GM12878 (cell line): ENCODE data around the gene DNAJC28. TPM values are rescaled to one million over a fixed set of nuclear protein-coding genes. Genes with fewer than 3 reads are reported as not detected.

Experiments
- BHLHE40 ChIP-seq, 2 experiments: fragments of 450-650 bp in 1 of 2; IDR thresholded peaks; 2 replicates each; pipeline ENCODE4 v1.6.1; 2011 to 2017; ENCODE audit warnings: low read depth in 2 of 2, borderline replicate concordance in 1 of 2, improper control_type of control experiment in 1 of 2, low read length in 1 of 2, mild to moderate bottlenecking in 1 of 2
- CHD4 ChIP-seq: fragments of 200-600 bp; sonication (generic); IDR thresholded peaks from 2 replicates; pipeline ENCODE4 v1.6.1; 2016; ENCODE audit warnings: mild to moderate bottlenecking
- ESRRA ChIP-seq: IDR thresholded peaks from 2 replicates; pipeline ENCODE4 v1.6.1; 2012; ENCODE audit warnings: mild to moderate bottlenecking, low read length, improper control_type of control experiment
- LARP7 ChIP-seq: fragments of 450-650 bp; IDR thresholded peaks from 2 replicates; pipeline ENCODE4 v1.6.1; 2017; ENCODE audit warnings: mild to moderate bottlenecking
- MEF2A ChIP-seq: IDR thresholded peaks from 2 replicates; pipeline ENCODE4 v1.6.1; 2011; ENCODE audit warnings: low read depth, mild to moderate bottlenecking, low read length, moderate library complexity; ENCODE audit not compliant: insufficient read depth
- MTA3 ChIP-seq: IDR thresholded peaks from 2 replicates; pipeline ENCODE4 v1.6.1; 2012; ENCODE audit warnings: low read length, inconsistent platforms, borderline replicate concordance
- NBN ChIP-seq: fragments of 450-650 bp; IDR thresholded peaks from 2 replicates; pipeline ENCODE4 v1.6.1; 2016
- NFYA ChIP-seq: IDR thresholded peaks from 2 replicates; pipeline ENCODE4 v1.6.1; 2011; ENCODE audit warnings: low read depth, mild to moderate bottlenecking, low read length, improper control_type of control experiment, borderline replicate concordance
- NR2C2 ChIP-seq: IDR thresholded peaks from 2 replicates; pipeline ENCODE4 v1.6.1; 2011; ENCODE audit warnings: borderline replicate concordance, low read depth; ENCODE audit not compliant: control insufficient read depth, insufficient read length
- SMAD5 ChIP-seq: IDR thresholded peaks from 2 replicates; pipeline ENCODE4 v1.6.1; 2016; ENCODE audit warnings: antibody characterized with exemption, low read depth
- SMC3 ChIP-seq: IDR thresholded peaks from 2 replicates; pipeline ENCODE4 v1.6.1; 2011; ENCODE audit warnings: low read length, improper control_type of control experiment, borderline replicate concordance
- SREBF1 ChIP-seq: IDR thresholded peaks from 2 replicates; pipeline ENCODE4 v1.6.1; 2012; ENCODE audit warnings: mild to moderate bottlenecking, low read length
- SREBF2 ChIP-seq: IDR thresholded peaks from 2 replicates; pipeline ENCODE4 v1.6.1; 2012; ENCODE audit warnings: mild to moderate bottlenecking, low read length
- STAT1 ChIP-seq: fragments of 450-650 bp; conservative IDR thresholded peaks from 2 replicates; pipeline ENCODE4 v1.6.1; 2014; ENCODE audit warnings: antibody characterized with exemption, mild to moderate bottlenecking
- TAF1 ChIP-seq: IDR thresholded peaks from 2 replicates; pipeline ENCODE4 v1.6.1; 2011; ENCODE audit warnings: mild to moderate bottlenecking, low read depth, low read length, borderline replicate concordance
- ZNF24 ChIP-seq: fragments of 450-650 bp; IDR thresholded peaks from 2 replicates; pipeline ENCODE4 v1.6.1; 2017; ENCODE audit warnings: antibody characterized with exemption, mild to moderate bottlenecking
- polyA plus RNA-seq, 11 experiments: library from polyadenylated mRNA; depleted of rRNA in 4 of 11; unstranded in 6 of 11; stranded (reverse) in 5 of 11; fragments of >200 nt; fragmentation: Nextera tagmentation in 4 of 11; fragmentation: Illumina TruSeq in 1 of 11; extraction: Ambion mirVana in 4 of 11; extraction: Trizol in 1 of 11; gene quantifications; 1 replicate in 1 of 11; 2 replicates in 10 of 11; pipeline versions ENCODE4 v1.2.1 to v1.2.3, GENCODE V29; 2011 to 2016; ENCODE audit warnings: inconsistent platforms in 2 of 11, missing spikeins in 2 of 11, low read depth in 1 of 11
- total RNA-seq, 4 experiments: library from RNA; depleted of rRNA in 3 of 4; stranded (reverse); fragments of >200 nt in 3 of 4; fragmentation: Illumina TruSeq in 1 of 4; extraction: Trizol in 1 of 4; gene quantifications; 2 replicates each; pipeline versions ENCODE4 v1.2.1 to v1.2.3, GENCODE V29; 2013 to 2021
- TF ChIP-seq, protein P1 (sequence below): IDR thresholded peaks from 2 replicates; pipeline ENCODE4 v1.6.1; 2011; ENCODE audit warnings: borderline replicate concordance, low read depth, mild to moderate bottlenecking, moderate library complexity, low read length; ENCODE audit not compliant: insufficient read depth, poor library complexity, severe bottlenecking
- TF ChIP-seq, protein P2 (sequence below): IDR thresholded peaks from 2 replicates; pipeline ENCODE4 v1.6.1; 2011; ENCODE audit warnings: low read depth, mild to moderate bottlenecking, low read length, moderate library complexity, borderline replicate concordance; ENCODE audit errors: extremely low read depth
- TF ChIP-seq, protein P3 (sequence below): fragments of 150-350 bp; IDR thresholded peaks from 2 replicates; pipeline ENCODE4 v1.6.1; 2016; ENCODE audit warnings: low read depth, low read length
- TF ChIP-seq, protein P4 (sequence below): fragments of 450-650 bp; IDR thresholded peaks from 2 replicates; pipeline ENCODE4 v1.6.1; 2017; ENCODE audit warnings: mild to moderate bottlenecking, moderate library complexity

Gene DNAJC28
- total and polyA plus RNA-seq, 10 of the 15 experiments (the other 5 are each of a cell fraction or from before 2014, with no cell fraction given), result 0.26 to 0.77 (median 0.54) TPM

DNA sequence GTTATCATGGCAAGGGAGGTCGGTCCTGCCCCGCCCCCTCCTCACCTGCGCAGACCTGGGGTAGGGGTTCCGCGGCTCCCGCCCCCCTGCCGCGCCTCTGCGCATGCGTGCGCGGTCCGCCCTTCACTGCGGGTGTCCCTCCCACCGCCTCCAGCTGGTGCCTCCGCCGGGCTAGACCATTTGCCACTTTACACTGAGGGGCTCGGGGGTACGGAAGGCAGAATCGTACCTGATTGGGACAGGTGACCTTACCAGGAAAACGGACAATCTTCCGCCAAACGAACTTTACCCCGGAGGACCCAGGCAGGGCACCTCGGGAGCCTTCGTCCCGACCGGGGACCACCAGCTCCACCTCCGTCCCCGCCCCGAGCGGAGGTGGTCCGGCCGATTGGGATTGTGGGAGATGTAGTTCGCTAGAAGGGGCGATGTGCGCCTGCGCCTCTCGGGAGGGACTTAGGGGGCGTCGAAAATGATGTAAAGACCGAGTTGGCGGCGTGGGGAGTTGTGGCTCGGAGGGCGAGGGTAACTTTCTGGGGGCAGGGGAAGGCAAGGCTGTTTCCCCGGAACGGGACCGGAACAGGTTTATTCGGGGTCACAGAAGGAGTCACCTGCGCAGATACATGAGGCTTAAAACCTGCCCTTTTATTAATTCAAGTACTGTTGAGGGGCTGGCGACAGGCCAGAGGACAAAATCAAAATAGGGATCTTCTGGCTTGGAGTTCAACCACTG lies at the start of gene DNAJC28 (continued):
- no peak for TF ChIP-seq NR2C2
- TF ChIP-seq SREBF2, result no peak
- no peak for TF ChIP-seq ESRRA
- TF ChIP-seq, protein P1, sequence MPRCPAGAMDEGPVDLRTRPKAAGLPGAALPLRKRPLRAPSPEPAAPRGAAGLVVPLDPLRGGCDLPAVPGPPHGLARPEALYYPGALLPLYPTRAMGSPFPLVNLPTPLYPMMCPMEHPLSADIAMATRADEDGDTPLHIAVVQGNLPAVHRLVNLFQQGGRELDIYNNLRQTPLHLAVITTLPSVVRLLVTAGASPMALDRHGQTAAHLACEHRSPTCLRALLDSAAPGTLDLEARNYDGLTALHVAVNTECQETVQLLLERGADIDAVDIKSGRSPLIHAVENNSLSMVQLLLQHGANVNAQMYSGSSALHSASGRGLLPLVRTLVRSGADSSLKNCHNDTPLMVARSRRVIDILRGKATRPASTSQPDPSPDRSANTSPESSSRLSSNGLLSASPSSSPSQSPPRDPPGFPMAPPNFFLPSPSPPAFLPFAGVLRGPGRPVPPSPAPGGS, result no peak
- TF ChIP-seq, protein P2, sequence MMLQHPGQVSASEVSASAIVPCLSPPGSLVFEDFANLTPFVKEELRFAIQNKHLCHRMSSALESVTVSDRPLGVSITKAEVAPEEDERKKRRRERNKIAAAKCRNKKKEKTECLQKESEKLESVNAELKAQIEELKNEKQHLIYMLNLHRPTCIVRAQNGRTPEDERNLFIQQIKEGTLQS, result no peak; the same call in 1 of the 2 replicates
- TF ChIP-seq TAF1, result no peak
- TF ChIP-seq MTA3, result no peak
- peak; percentile 95; the same call in 1 of the 2 replicates for TF ChIP-seq STAT1
- TF ChIP-seq BHLHE40 (IDR thresholded peaks at IDR 0.05; ENCODE audit: borderline replicate concordance in 1 of 2, low read depth in 2 of 2, low read length in 1 of 2), result peak; percentile 93 to 94
- peak; percentile 92 for TF ChIP-seq SREBF1
- no peak for TF ChIP-seq NFYA
- TF ChIP-seq, protein P3, sequence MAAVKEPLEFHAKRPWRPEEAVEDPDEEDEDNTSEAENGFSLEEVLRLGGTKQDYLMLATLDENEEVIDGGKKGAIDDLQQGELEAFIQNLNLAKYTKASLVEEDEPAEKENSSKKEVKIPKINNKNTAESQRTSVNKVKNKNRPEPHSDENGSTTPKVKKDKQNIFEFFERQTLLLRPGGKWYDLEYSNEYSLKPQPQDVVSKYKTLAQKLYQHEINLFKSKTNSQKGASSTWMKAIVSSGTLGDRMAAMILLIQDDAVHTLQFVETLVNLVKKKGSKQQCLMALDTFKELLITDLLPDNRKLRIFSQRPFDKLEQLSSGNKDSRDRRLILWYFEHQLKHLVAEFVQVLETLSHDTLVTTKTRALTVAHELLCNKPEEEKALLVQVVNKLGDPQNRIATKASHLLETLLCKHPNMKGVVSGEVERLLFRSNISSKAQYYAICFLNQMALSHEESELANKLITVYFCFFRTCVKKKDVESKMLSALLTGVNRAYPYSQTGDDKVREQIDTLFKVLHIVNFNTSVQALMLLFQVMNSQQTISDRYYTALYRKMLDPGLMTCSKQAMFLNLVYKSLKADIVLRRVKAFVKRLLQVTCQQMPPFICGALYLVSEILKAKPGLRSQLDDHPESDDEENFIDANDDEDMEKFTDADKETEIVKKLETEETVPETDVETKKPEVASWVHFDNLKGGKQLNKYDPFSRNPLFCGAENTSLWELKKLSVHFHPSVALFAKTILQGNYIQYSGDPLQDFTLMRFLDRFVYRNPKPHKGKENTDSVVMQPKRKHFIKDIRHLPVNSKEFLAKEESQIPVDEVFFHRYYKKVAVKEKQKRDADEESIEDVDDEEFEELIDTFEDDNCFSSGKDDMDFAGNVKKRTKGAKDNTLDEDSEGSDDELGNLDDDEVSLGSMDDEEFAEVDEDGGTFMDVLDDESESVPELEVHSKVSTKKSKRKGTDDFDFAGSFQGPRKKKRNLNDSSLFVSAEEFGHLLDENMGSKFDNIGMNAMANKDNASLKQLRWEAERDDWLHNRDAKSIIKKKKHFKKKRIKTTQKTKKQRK, result no peak
- TF ChIP-seq LARP7, result no peak; the same call in 1 of the 2 replicates
- no peak for TF ChIP-seq ZNF24
- TF ChIP-seq, protein P4, sequence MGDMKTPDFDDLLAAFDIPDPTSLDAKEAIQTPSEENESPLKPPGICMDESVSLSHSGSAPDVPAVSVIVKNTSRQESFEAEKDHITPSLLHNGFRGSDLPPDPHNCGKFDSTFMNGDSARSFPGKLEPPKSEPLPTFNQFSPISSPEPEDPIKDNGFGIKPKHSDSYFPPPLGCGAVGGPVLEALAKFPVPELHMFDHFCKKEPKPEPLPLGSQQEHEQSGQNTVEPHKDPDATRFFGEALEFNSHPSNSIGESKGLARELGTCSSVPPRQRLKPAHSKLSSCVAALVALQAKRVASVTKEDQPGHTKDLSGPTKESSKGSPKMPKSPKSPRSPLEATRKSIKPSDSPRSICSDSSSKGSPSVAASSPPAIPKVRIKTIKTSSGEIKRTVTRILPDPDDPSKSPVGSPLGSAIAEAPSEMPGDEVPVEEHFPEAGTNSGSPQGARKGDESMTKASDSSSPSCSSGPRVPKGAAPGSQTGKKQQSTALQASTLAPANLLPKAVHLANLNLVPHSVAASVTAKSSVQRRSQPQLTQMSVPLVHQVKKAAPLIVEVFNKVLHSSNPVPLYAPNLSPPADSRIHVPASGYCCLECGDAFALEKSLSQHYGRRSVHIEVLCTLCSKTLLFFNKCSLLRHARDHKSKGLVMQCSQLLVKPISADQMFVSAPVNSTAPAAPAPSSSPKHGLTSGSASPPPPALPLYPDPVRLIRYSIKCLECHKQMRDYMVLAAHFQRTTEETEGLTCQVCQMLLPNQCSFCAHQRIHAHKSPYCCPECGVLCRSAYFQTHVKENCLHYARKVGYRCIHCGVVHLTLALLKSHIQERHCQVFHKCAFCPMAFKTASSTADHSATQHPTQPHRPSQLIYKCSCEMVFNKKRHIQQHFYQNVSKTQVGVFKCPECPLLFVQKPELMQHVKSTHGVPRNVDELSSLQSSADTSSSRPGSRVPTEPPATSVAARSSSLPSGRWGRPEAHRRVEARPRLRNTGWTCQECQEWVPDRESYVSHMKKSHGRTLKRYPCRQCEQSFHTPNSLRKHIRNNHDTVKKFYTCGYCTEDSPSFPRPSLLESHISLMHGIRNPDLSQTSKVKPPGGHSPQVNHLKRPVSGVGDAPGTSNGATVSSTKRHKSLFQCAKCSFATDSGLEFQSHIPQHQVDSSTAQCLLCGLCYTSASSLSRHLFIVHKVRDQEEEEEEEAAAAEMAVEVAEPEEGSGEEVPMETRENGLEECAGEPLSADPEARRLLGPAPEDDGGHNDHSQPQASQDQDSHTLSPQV, result no peak
- TF ChIP-seq MEF2A, result no peak
- peak; percentile 81; the same call in 1 of the 2 replicates for TF ChIP-seq NBN
- no peak for TF ChIP-seq CHD4
- TF ChIP-seq SMC3, result no peak
- peak; percentile 42; the same call in 1 of the 2 replicates for TF ChIP-seq SMAD5
